ENCODE data around the gene PTPRN2. TPM values are rescaled to one million over a fixed set of nuclear protein-coding genes. Genes with fewer than 3 reads are reported as not detected.
A peak's percentile ranks its signal among the peaks of the same experiment; 100 is the strongest.

Gene PTPRN2
- total and polyA plus RNA-seq, 9 of the 15 experiments (the other 6 are each of a cell fraction or from before 2014, with no cell fraction given) = not detected

- no peak for TF ChIP-seq FOXA3 (CRISPR knock-in tag; conservative IDR thresholded peaks at IDR 0.05 in 1 of 2, IDR thresholded peaks at IDR 0.05 in 1 of 2)
- no peak for TF ChIP-seq ILK (tag; IDR thresholded peaks at IDR 0.05; ENCODE audit: borderline replicate concordance, low read depth)
- TF ChIP-seq MAFK (IDR thresholded peaks at IDR 0.05; ENCODE audit: low read length) = 0 out of 2 replicates have a peak, but pooled peaks have one; percentile 8
- no peak for TF ChIP-seq NFE2L1 (tag; IDR thresholded peaks at IDR 0.05; ENCODE audit: borderline replicate concordance, low read depth)
- peak; percentile 75 for TF ChIP-seq CHD7 (IDR thresholded peaks at IDR 0.05; ENCODE audit: low read depth, low read length)
- TF ChIP-seq ATF7 (IDR thresholded peaks at IDR 0.05) = peak; percentile 46
- TF ChIP-seq JUN (IDR thresholded peaks at IDR 0.05; ENCODE audit: borderline replicate concordance, low read depth, low read length) = 0 out of 2 replicates have a peak, but pooled peaks have one; percentile 20
- no peak for TF ChIP-seq JUN (CRISPR knock-in tag; IDR thresholded peaks at IDR 0.05; ENCODE audit: borderline replicate concordance)
- peak; percentile 44; the same call in 1 of the 2 replicates for TF ChIP-seq JUND (IDR thresholded peaks at IDR 0.05; ENCODE audit: borderline replicate concordance, low read depth, low read length)
- TF ChIP-seq JUND (tag; IDR thresholded peaks at IDR 0.05; ENCODE audit: borderline replicate concordance, low read depth, low read length) = peak; percentile 76
- TF ChIP-seq NKRF (IDR thresholded peaks at IDR 0.05; ENCODE audit: borderline replicate concordance) = no peak
Measured at GRCh38 chr7:157881048-157881771, 706.4 kb downstream of the PTPRN2 start (continued).
